WTC11 (cell line): ENCODE data around the gene CLPTM1. TPM values are rescaled to one million over a fixed set of nuclear protein-coding genes. Genes with fewer than 3 reads are reported as not detected.

Experiments
- ATAC-seq: fragments of 200-7000 bp; cut with Tn5 transposase; 2 replicates; pipeline ENCODE4 v1.10.0; 2021; ENCODE audit warnings: mild to moderate bottlenecking, moderate library complexity
- CTCF ChIA-PET: fragments of 300-600 bp; sonication (Branson Sonifier 250); formaldehyde crosslinking; loops from one replicate; lab custom pipeline; 2021; ENCODE audit warnings: antibody characterized with exemption; lab: Charles Lee
- POLR2A ChIA-PET: fragments of 350-600 bp; sonication (Branson Sonifier 250); formaldehyde crosslinking; loops from one replicate; lab custom pipeline; 2021; ENCODE audit warnings: antibody characterized with exemption; lab: Charles Lee
- DNase-seq: peaks from one replicate; pipeline ENCODE4 v3.0.0; 2021; ENCODE audit warnings: low spot score
- H3K27ac Mint-ChIP-seq: 2 replicates; pipeline ENCODE4 v1.8.0; 2021; ENCODE audit warnings: mixed read lengths
- H3K27me3 Mint-ChIP-seq: 2 replicates; pipeline ENCODE4 v1.8.0; 2021; ENCODE audit warnings: low read depth, mild to moderate bottlenecking, moderate library complexity, mixed read lengths
- H3K36me3 Mint-ChIP-seq: 2 replicates; pipeline ENCODE4 v1.8.0; 2021; ENCODE audit warnings: mixed read lengths
- H3K4me1 Mint-ChIP-seq: 2 replicates; pipeline ENCODE4 v1.8.0; 2022; ENCODE audit warnings: mixed read lengths
- H3K4me3 Mint-ChIP-seq: 2 replicates; pipeline ENCODE4 v1.8.0; 2021; ENCODE audit warnings: mild to moderate bottlenecking, moderate library complexity, mixed read lengths
- H3K9me3 Mint-ChIP-seq: 2 replicates; pipeline ENCODE4 v1.8.0; 2021; ENCODE audit warnings: mixed read lengths
- ATF1 ChIP-seq: sonication (generic); formaldehyde crosslinking; IDR thresholded peaks from 2 replicates; pipeline ENCODE4 v1.8.1; 2023; ENCODE audit warnings: mild to moderate bottlenecking, moderate library complexity, missing genetic modification reagents
- CREM ChIP-seq: sonication (generic); formaldehyde crosslinking; IDR thresholded peaks from 2 replicates; pipeline ENCODE4 v1.8.1; 2022; ENCODE audit warnings: mild to moderate bottlenecking, missing genetic modification reagents, moderate library complexity
- ETV6 ChIP-seq: sonication (generic); formaldehyde crosslinking; IDR thresholded peaks from 2 replicates; pipeline ENCODE4 v1.8.1; 2022; ENCODE audit warnings: mild to moderate bottlenecking, missing genetic modification reagents
- FOXK1 ChIP-seq: sonication (generic); formaldehyde crosslinking; IDR thresholded peaks from 2 replicates; pipeline ENCODE4 v1.8.0; 2022; ENCODE audit warnings: mild to moderate bottlenecking, moderate library complexity, missing genetic modification reagents
- FOXP1 ChIP-seq: sonication (generic); formaldehyde crosslinking; IDR thresholded peaks from 2 replicates; pipeline ENCODE4 v1.8.0; 2022; ENCODE audit warnings: missing genetic modification reagents, mild to moderate bottlenecking, moderate library complexity, borderline replicate concordance
- HMGA2 ChIP-seq: fragments of 250-450 bp; sonication (Bioruptor Pico); IDR thresholded peaks from 2 replicates; pipeline ENCODE4 v1.4.0; 2021; ENCODE audit warnings: mild to moderate bottlenecking, moderate library complexity
- NFATC4 ChIP-seq: fragments of 250-450 bp; sonication (Bioruptor Pico); IDR thresholded peaks from 2 replicates; pipeline ENCODE4 v1.9.0; 2021; ENCODE audit warnings: mild to moderate bottlenecking
- RELA ChIP-seq: sonication (generic); formaldehyde crosslinking; IDR thresholded peaks from 2 replicates; pipeline ENCODE4 v1.8.1; 2022; ENCODE audit warnings: missing genetic modification reagents, mild to moderate bottlenecking, borderline replicate concordance
- SMAD3 ChIP-seq: sonication (generic); formaldehyde crosslinking; IDR thresholded peaks from 2 replicates; pipeline ENCODE4 v1.8.0; 2022; ENCODE audit warnings: missing genetic modification reagents, mild to moderate bottlenecking, borderline replicate concordance
- TEAD4 ChIP-seq: sonication (generic); formaldehyde crosslinking; IDR thresholded peaks from 2 replicates; pipeline ENCODE4 v1.8.0; 2022; ENCODE audit warnings: mild to moderate bottlenecking, missing genetic modification reagents
- ZNF416 ChIP-seq: fragments of 250-450 bp; sonication (Bioruptor Pico); IDR thresholded peaks from 2 replicates; pipeline ENCODE4 v1.9.0; 2021; ENCODE audit warnings: mild to moderate bottlenecking, inconsistent platforms
- total RNA-seq: library from RNA; stranded (reverse); gene quantifications from 3 replicates; pipeline ENCODE4 v1.2.3, GENCODE V29; 2021
- TF ChIP-seq, protein P1 (sequence below): fragments of 200-600 bp; IDR thresholded peaks from 2 replicates; pipeline ENCODE4 v1.8.0; 2022; ENCODE audit warnings: antibody characterized with exemption
- TF ChIP-seq, protein P2 (sequence below): fragments of 250-450 bp; sonication (Bioruptor Pico); IDR thresholded peaks from 2 replicates; pipeline ENCODE4 v1.9.0; 2021; ENCODE audit warnings: mild to moderate bottlenecking
- TF ChIP-seq, protein P3 (sequence below): sonication (generic); formaldehyde crosslinking; IDR thresholded peaks from 2 replicates; pipeline ENCODE4 v1.8.0; 2022; ENCODE audit warnings: mild to moderate bottlenecking, missing genetic modification reagents
- TF ChIP-seq, protein P4 (sequence below): sonication (generic); formaldehyde crosslinking; IDR thresholded peaks from 2 replicates; pipeline ENCODE4 v1.8.1; 2022; ENCODE audit warnings: missing genetic modification reagents, borderline replicate concordance
- TF ChIP-seq, protein P5 (sequence below): sonication (generic); formaldehyde crosslinking; IDR thresholded peaks from 2 replicates; pipeline ENCODE4 v1.8.1; 2022; ENCODE audit warnings: mild to moderate bottlenecking, moderate library complexity, missing genetic modification reagents
- TF ChIP-seq, protein P6 (sequence below): sonication (generic); formaldehyde crosslinking; IDR thresholded peaks from 2 replicates; pipeline ENCODE4 v1.8.0; 2022; ENCODE audit warnings: missing genetic modification reagents
- TF ChIP-seq, protein P7 (sequence below): sonication (generic); formaldehyde crosslinking; IDR thresholded peaks from 2 replicates; pipeline ENCODE4 v1.8.1; 2023; ENCODE audit warnings: mild to moderate bottlenecking, missing genetic modification reagents
- TF ChIP-seq, protein P8 (sequence below): sonication (generic); formaldehyde crosslinking; IDR thresholded peaks from 2 replicates; pipeline ENCODE4 v1.8.1; 2023; ENCODE audit warnings: mild to moderate bottlenecking, missing genetic modification reagents, moderate library complexity

Gene CLPTM1
- total RNA-seq, 1 experiment from 2014 or later, result 85.6 TPM

DNA sequence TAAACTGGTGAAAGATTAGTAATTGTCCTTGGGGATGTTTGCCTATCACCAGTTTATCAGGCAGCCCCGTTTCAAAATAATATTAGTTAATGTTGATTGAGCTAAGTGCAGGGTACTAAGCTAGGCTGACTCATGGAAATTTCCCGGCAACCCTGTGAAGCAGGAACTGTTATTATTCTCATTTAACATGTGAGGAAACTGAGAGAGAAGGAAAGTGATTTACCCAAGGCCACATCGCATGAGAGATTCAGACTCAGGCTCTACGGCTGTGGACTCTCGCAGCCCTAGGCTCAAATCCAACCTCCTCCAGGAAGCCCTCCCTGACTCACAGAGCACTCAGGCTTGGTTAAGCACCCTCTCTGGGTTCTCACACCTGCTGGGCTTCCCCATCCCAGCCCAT is 19.7 kb downstream of the CLPTM1 start (continued):
- TF ChIP-seq, protein P1, sequence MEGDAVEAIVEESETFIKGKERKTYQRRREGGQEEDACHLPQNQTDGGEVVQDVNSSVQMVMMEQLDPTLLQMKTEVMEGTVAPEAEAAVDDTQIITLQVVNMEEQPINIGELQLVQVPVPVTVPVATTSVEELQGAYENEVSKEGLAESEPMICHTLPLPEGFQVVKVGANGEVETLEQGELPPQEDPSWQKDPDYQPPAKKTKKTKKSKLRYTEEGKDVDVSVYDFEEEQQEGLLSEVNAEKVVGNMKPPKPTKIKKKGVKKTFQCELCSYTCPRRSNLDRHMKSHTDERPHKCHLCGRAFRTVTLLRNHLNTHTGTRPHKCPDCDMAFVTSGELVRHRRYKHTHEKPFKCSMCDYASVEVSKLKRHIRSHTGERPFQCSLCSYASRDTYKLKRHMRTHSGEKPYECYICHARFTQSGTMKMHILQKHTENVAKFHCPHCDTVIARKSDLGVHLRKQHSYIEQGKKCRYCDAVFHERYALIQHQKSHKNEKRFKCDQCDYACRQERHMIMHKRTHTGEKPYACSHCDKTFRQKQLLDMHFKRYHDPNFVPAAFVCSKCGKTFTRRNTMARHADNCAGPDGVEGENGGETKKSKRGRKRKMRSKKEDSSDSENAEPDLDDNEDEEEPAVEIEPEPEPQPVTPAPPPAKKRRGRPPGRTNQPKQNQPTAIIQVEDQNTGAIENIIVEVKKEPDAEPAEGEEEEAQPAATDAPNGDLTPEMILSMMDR, result no peak

DNA sequence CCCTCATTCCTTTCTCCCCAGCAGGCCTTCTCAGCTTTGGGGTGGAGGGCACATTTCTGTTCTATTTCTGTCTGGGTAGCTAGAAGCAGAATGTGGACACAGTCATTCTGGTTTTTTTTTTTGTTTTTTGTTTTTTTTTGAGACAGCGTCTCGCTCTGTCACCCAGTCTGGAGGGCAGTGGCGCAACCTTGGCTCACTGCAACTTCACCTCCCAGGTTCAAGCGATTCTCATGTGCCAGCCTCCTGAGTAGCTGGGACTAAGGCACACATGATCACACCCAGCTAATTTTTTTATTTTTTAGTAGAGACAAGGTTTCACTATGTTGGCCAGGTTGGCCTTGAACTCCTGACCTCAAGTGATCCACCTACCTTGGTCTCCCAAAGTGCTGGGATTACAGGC is 20.3 kb downstream of the CLPTM1 start:
- no peaks in the 10 kb centered on the region for H3K27me3 Mint-ChIP-seq
- H3K27ac Mint-ChIP-seq, result no peak overlapping the region
- TF ChIP-seq ZNF416 (no peak), RELA (CRISPR knock-in tag) (no peak), NFATC4 (CRISPR knock-in tag) (no peak), CREM (no peak), ATF1 (CRISPR knock-in tag) (no peak), FOXK1 (no peak), FOXP1 (CRISPR knock-in tag) (no peak), TEAD4 (CRISPR knock-in tag) (no peak), SMAD3 (CRISPR knock-in tag) (no peak), HMGA2 (CRISPR knock-in tag) (no peak), ETV6 (CRISPR knock-in tag) (no peak)
- TF ChIP-seq, protein P2, sequence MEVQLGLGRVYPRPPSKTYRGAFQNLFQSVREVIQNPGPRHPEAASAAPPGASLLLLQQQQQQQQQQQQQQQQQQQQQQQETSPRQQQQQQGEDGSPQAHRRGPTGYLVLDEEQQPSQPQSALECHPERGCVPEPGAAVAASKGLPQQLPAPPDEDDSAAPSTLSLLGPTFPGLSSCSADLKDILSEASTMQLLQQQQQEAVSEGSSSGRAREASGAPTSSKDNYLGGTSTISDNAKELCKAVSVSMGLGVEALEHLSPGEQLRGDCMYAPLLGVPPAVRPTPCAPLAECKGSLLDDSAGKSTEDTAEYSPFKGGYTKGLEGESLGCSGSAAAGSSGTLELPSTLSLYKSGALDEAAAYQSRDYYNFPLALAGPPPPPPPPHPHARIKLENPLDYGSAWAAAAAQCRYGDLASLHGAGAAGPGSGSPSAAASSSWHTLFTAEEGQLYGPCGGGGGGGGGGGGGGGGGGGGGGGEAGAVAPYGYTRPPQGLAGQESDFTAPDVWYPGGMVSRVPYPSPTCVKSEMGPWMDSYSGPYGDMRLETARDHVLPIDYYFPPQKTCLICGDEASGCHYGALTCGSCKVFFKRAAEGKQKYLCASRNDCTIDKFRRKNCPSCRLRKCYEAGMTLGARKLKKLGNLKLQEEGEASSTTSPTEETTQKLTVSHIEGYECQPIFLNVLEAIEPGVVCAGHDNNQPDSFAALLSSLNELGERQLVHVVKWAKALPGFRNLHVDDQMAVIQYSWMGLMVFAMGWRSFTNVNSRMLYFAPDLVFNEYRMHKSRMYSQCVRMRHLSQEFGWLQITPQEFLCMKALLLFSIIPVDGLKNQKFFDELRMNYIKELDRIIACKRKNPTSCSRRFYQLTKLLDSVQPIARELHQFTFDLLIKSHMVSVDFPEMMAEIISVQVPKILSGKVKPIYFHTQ (CRISPR knock-in tag), result no peak
- TF ChIP-seq, protein P3, sequence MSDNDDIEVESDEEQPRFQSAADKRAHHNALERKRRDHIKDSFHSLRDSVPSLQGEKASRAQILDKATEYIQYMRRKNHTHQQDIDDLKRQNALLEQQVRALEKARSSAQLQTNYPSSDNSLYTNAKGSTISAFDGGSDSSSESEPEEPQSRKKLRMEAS (CRISPR knock-in tag), result no peak
- TF ChIP-seq, protein P4, sequence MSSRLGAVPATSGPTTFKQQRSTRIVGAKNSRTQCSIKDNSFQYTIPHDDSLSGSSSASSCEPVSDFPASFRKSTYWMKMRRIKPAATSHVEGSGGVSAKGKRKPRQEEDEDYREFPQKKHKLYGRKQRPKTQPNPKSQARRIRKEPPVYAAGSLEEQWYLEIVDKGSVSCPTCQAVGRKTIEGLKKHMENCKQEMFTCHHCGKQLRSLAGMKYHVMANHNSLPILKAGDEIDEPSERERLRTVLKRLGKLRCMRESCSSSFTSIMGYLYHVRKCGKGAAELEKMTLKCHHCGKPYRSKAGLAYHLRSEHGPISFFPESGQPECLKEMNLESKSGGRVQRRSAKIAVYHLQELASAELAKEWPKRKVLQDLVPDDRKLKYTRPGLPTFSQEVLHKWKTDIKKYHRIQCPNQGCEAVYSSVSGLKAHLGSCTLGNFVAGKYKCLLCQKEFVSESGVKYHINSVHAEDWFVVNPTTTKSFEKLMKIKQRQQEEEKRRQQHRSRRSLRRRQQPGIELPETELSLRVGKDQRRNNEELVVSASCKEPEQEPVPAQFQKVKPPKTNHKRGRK, result no peak
- TF ChIP-seq, protein P5, sequence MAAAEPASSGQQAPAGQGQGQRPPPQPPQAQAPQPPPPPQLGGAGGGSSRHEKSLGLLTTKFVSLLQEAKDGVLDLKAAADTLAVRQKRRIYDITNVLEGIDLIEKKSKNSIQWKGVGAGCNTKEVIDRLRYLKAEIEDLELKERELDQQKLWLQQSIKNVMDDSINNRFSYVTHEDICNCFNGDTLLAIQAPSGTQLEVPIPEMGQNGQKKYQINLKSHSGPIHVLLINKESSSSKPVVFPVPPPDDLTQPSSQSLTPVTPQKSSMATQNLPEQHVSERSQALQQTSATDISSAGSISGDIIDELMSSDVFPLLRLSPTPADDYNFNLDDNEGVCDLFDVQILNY (CRISPR knock-in tag), result no peak
- TF ChIP-seq, protein P6, sequence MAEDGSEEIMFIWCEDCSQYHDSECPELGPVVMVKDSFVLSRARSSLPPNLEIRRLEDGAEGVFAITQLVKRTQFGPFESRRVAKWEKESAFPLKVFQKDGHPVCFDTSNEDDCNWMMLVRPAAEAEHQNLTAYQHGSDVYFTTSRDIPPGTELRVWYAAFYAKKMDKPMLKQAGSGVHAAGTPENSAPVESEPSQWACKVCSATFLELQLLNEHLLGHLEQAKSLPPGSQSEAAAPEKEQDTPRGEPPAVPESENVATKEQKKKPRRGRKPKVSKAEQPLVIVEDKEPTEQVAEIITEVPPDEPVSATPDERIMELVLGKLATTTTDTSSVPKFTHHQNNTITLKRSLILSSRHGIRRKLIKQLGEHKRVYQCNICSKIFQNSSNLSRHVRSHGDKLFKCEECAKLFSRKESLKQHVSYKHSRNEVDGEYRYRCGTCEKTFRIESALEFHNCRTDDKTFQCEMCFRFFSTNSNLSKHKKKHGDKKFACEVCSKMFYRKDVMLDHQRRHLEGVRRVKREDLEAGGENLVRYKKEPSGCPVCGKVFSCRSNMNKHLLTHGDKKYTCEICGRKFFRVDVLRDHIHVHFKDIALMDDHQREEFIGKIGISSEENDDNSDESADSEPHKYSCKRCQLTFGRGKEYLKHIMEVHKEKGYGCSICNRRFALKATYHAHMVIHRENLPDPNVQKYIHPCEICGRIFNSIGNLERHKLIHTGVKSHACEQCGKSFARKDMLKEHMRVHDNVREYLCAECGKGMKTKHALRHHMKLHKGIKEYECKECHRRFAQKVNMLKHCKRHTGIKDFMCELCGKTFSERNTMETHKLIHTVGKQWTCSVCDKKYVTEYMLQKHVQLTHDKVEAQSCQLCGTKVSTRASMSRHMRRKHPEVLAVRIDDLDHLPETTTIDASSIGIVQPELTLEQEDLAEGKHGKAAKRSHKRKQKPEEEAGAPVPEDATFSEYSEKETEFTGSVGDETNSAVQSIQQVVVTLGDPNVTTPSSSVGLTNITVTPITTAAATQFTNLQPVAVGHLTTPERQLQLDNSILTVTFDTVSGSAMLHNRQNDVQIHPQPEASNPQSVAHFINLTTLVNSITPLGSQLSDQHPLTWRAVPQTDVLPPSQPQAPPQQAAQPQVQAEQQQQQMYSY (CRISPR knock-in tag), result no peak
- TF ChIP-seq, protein P7, sequence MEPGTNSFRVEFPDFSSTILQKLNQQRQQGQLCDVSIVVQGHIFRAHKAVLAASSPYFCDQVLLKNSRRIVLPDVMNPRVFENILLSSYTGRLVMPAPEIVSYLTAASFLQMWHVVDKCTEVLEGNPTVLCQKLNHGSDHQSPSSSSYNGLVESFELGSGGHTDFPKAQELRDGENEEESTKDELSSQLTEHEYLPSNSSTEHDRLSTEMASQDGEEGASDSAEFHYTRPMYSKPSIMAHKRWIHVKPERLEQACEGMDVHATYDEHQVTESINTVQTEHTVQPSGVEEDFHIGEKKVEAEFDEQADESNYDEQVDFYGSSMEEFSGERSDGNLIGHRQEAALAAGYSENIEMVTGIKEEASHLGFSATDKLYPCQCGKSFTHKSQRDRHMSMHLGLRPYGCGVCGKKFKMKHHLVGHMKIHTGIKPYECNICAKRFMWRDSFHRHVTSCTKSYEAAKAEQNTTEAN (CRISPR knock-in tag), result no peak
- TF ChIP-seq, protein P8, sequence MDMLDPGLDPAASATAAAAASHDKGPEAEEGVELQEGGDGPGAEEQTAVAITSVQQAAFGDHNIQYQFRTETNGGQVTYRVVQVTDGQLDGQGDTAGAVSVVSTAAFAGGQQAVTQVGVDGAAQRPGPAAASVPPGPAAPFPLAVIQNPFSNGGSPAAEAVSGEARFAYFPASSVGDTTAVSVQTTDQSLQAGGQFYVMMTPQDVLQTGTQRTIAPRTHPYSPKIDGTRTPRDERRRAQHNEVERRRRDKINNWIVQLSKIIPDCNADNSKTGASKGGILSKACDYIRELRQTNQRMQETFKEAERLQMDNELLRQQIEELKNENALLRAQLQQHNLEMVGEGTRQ (CRISPR knock-in tag), result no peak
- ChIA-PET POLR2A (no interaction called here), CTCF (interaction anchor here (0.6 kb wide), 1 partner anchor 459 kb away, joined by 3 read pairs; no protein-coding TSS in a partner anchor)
- no peaks in the 10 kb centered on the region for H3K9me3 Mint-ChIP-seq
- H3K36me3 Mint-ChIP-seq, result peaks cover 46% of the 10 kb centered on the region
- H3K4me3 Mint-ChIP-seq, result no peak overlapping the region
- H3K4me1 Mint-ChIP-seq, result no peaks in the 10 kb centered on the region
- ATAC-seq, result no peak
- no peak for DNase-seq
